ENCODE measurements around the gene SMIM1.
"Not testable (repeated sequence)": the region's sequence is repeated elsewhere in the genome, so short reads cannot be mapped to it uniquely, and the experiment has no call there.

Gene SMIM1

GRCh38 chr1:3738943-3739342 lies 33.6 kb upstream of the SMIM1 start:
- FAIRE-seq, result no peak

- no peak for FAIRE-seq
These were observed 32.5 kb upstream of the SMIM1 start for GRCh38 chr1:3740042-3740441.

- FAIRE-seq, result no peak
These were observed 31.8 kb upstream of the SMIM1 start for GRCh38 chr1:3740752-3741151.

GRCh38 chr1:3741566-3742438 lies 30.7 kb upstream of the SMIM1 start:
- no peak for FAIRE-seq

GRCh38 chr1:3742439-3743298 lies 29.9 kb upstream of the SMIM1 start:
- FAIRE-seq, result no peak

- FAIRE-seq, result no peak
These were observed 29.1 kb upstream of the SMIM1 start for GRCh38 chr1:3743421-3743820.

GRCh38 chr1:3743826-3744225 lies 28.7 kb upstream of the SMIM1 start:
- no peak for FAIRE-seq

- FAIRE-seq, result no peak
These were observed 27.9 kb upstream of the SMIM1 start for GRCh38 chr1:3744646-3745045.

GRCh38 chr1:3745071-3745470 lies 27.5 kb upstream of the SMIM1 start:
- FAIRE-seq, result no peak

- FAIRE-seq, result no peak
These were observed 26.8 kb upstream of the SMIM1 start for GRCh38 chr1:3745590-3746381.

GRCh38 chr1:3746389-3746829 lies 26.1 kb upstream of the SMIM1 start:
- no peak for FAIRE-seq

GRCh38 chr1:3746830-3747521 lies 25.6 kb upstream of the SMIM1 start:
- FAIRE-seq, result no peak

GRCh38 chr1:3747522-3747848 lies 25.1 kb upstream of the SMIM1 start:
- FAIRE-seq, result no peak

- no peak for FAIRE-seq
These were observed 24.6 kb upstream of the SMIM1 start for GRCh38 chr1:3747903-3748302.

- not testable (repeated sequence) for FAIRE-seq
These were observed 24.1 kb upstream of the SMIM1 start for GRCh38 chr1:3748316-3748900.

- no peak for FAIRE-seq
These were observed 23.0 kb upstream of the SMIM1 start for GRCh38 chr1:3749512-3749911.

- FAIRE-seq, result no peak
These were observed 21.8 kb upstream of the SMIM1 start for GRCh38 chr1:3750741-3751140.

- FAIRE-seq, result no peak
These were observed 20.1 kb upstream of the SMIM1 start, which contains the start of gene CCDC27 for GRCh38 chr1:3752400-3752945. CCDC27 (plus strand) TSS chr1:3752450; CDS start chr1:3752482, 32 bp downstream.

GRCh38 chr1:3753656-3754454 lies 18.7 kb upstream of the SMIM1 start:
- FAIRE-seq, result no peak

- no peak for FAIRE-seq
These were observed 16.2 kb upstream of the SMIM1 start for GRCh38 chr1:3756394-3756793.

- FAIRE-seq, result no peak
These were observed 13.4 kb upstream of the SMIM1 start for GRCh38 chr1:3759164-3759563.
